Effector memory CD4-positive, alpha-beta T cell (primary cell): ENCODE results near the gene ASIC2.
"Not testable (repeated sequence)": the region's sequence is repeated elsewhere in the genome, so short reads cannot be mapped to it uniquely, and the experiment has no call there.

Experiments
- DNase-seq, 3 donors: peaks; one replicate each; pipeline ENCODE4 v3.0.0-alpha.2; 2020
- H3K27ac ChIP-seq: 2 replicates; pipeline ENCODE4 v1.7.0; 2013; ENCODE audit warnings: mild to moderate bottlenecking, low read length, moderate library complexity; ENCODE audit not compliant: insufficient read depth, poor library complexity, severe bottlenecking
- H3K27me3 ChIP-seq: replicated peaks from 2 replicates; pipeline ENCODE4 v1.7.0; 2013; ENCODE audit warnings: mild to moderate bottlenecking, low read length; ENCODE audit not compliant: insufficient read depth, control insufficient read depth, poor library complexity, severe bottlenecking
- H3K36me3 ChIP-seq: 2 replicates; pipeline ENCODE4 v1.7.0; 2013; ENCODE audit warnings: mild to moderate bottlenecking, low read length, moderate library complexity; ENCODE audit not compliant: control insufficient read depth, insufficient read depth
- H3K4me1 ChIP-seq: 2 replicates; pipeline ENCODE4 v1.7.0; 2013; ENCODE audit warnings: low read length, mild to moderate bottlenecking; ENCODE audit not compliant: control insufficient read depth, insufficient read depth, poor library complexity, severe bottlenecking
- H3K4me3 ChIP-seq: 2 replicates; pipeline ENCODE4 v1.7.0; 2013; ENCODE audit warnings: low read length, low read depth, mild to moderate bottlenecking; ENCODE audit not compliant: insufficient read depth, poor library complexity, severe bottlenecking
- H3K9me3 ChIP-seq: 2 replicates; pipeline ENCODE4 v1.7.0; 2013; ENCODE audit warnings: mild to moderate bottlenecking, low read length, moderate library complexity; ENCODE audit not compliant: control insufficient read depth

ASIC2 gene

DNA sequence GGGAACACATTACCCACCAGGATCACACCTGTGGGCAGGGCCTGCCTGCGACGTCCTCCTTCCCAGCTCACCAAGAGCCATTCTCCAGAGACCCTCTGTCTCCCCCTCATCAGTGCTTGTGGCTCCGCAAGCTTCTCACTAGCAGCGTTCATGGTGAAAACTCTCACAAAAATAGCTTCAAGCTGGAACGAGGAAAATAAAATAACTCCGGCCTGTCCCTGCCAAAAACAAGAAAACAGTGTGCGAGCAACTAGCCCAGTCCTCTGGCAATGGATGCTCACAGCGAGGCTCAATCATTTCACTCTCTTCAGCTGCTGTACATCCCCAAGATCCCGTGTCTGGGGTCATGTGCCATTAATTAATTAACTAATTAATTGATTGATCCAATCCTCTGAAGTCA lies 283.5 kb downstream of the ASIC2 start:
- Histone ChIP-seq H3K27ac (no peak overlapping the region), H3K36me3 (no peaks in the 10 kb centered on the region), H3K9me3 (no peaks in the 10 kb centered on the region), H3K4me1 (no peaks in the 10 kb centered on the region), H3K27me3 (no peaks in the 10 kb centered on the region), H3K4me3 (no peak overlapping the region)
- no peak for DNase-seq

DNA sequence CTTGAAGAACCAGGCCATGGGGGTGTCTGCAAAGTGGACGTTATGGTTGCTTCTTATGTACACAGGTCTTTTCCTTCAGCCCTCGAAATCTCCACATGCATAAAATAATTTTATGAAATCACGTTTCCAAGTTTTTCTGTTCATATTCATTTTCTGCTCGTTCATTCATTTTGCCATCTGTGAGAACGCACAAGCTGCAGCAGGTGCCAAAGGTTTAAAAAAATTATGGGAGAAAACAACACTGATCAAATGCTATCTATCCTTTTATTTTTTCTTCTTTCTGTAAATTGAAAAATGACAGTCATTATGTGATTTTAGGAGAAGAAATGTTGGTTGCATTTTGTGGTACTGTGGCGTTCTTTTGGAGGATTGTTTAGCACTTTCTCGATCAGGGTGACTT lies 285.9 kb downstream of the ASIC2 start:
- H3K36me3 ChIP-seq = no peaks in the 10 kb centered on the region
- no peaks in the 10 kb centered on the region for H3K4me1 ChIP-seq
- no peaks in the 10 kb centered on the region for H3K27me3 ChIP-seq
- no peak for DNase-seq
- H3K27ac ChIP-seq = no peak overlapping the region
- no peaks in the 10 kb centered on the region for H3K9me3 ChIP-seq
- H3K4me3 ChIP-seq = no peak overlapping the region

DNA sequence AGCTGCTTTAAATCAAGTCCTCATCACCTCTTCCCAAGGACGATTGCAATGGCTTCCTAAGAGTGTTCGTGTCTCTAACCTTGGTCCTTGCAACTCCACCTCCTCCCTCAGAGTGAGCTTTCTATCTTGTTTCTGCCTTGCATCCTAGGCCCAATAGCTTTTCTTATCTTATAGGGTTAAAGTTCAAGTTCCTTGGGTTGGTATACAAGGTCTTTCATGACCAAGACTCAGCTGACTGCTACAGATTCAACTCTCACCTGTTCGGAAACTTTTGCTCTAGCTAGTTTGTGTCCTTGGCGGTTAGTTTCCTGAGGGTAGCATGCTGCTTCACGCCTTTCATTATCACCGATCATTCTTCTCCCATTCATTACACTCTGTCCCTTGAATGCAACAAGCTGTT lies 290.8 kb downstream of the ASIC2 start:
- no peaks in the 10 kb centered on the region for H3K9me3 ChIP-seq
- no peaks in the 10 kb centered on the region for H3K36me3 ChIP-seq
- H3K27me3 ChIP-seq = no peaks in the 10 kb centered on the region

DNA sequence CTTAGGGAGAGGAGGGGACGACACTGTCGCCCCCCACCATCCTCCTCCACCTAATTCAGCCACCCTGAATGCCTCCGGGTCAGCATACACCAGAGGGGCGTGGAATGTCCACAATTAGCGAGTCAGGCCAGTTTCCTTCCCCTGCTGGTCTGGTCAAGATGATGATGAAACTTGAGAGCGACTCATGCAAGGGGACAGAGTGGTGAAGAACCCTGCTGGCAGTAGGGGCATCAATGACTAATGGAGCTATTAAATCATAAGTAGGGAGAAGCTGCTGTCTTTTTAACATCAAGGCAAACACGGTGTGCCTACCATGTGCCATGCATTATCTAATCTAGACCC lies 294.2 kb downstream of the ASIC2 start:
- no peaks in the 10 kb centered on the region for H3K9me3 ChIP-seq
- DNase-seq = no peak
- H3K27me3 ChIP-seq = no peaks in the 10 kb centered on the region
- no peaks in the 10 kb centered on the region for H3K36me3 ChIP-seq
- H3K27ac ChIP-seq = no peak overlapping the region
- H3K4me3 ChIP-seq = no peak overlapping the region
- H3K4me1 ChIP-seq = no peaks in the 10 kb centered on the region

More for the DNA sequence above, 290.8 kb downstream of the ASIC2 start:
- H3K4me1 ChIP-seq = no peaks in the 10 kb centered on the region
- DNase-seq = no peak
- H3K27ac ChIP-seq = no peak overlapping the region
- no peak overlapping the region for H3K4me3 ChIP-seq

DNA sequence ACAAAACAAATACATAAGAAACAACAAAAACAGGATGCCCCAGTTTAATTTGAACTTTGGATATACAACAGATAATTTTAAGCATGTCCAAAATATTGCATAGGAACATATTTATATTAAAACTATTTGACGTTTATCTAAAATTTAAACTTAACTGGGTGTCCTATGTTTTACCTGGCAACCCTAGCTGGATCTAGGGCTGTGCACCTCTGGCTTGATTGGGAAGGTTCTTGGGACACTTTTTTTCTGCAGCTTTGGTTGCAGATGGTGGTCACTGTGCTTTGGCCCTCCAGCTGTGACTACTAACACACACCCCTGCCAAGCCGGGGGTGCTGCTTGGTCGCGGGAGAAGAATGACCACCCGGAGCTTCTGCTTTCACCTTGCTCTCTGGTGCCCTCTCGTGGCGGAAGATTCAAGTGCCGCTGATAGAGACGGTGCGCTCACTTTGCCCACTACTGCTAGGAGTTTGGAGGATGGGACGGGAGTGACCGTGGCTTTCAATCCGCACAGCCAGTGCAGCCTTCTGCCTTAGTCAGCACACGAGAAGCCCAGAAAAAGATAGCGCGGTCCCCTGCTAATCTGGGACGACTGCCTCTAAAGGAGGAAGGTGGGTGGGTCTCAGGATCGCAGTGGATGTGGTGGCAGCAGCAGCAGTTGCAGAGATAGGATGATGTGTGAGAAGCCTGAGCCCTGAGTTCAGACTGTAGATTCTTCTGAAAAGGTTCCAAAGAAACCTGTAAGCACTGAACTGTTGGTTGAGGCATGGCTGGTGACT lies 294.8 kb downstream of the ASIC2 start:
- Histone ChIP-seq H3K9me3 (no peaks in the 10 kb centered on the region), H3K4me3 (no peak overlapping the region), H3K27me3 (no peaks in the 10 kb centered on the region), H3K36me3 (no peaks in the 10 kb centered on the region), H3K27ac (no peak overlapping the region), H3K4me1 (no peaks in the 10 kb centered on the region)
- DNase-seq = peak; percentile 12 to 47 (median 22)

DNA sequence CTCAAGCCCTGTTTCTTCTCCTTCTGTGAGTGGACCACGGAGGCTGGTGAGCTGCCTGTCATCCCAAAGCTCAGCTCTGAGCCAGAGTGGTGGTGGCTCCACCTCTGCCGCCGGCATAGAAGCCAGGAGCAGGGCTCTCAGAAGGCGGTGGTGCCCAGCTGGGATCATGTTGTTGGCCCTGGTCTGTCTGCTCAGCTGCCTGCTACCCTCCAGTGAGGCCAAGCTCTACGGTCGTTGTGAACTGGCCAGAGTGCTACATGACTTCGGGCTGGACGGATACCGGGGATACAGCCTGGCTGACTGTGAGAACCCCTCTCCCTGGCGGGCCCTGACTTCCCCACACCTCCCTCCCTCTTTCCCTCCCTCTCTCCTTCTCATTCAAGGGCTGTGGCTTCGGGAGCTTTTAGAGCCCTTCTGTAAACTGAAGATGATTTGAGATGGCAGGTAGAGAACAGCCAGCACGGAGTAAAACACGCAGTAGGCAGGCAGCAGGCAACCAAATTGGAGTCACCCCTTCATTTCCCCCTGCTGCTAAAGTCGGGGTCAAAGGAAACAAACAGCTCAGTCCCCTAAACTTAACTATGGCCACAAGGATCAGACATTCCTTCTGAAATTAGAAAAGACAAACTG lies 297.6 kb downstream of the ASIC2 start:
- H3K27me3 ChIP-seq = no peaks in the 10 kb centered on the region
- DNase-seq = no peak
- H3K4me3 ChIP-seq = no peak overlapping the region
- no peak overlapping the region for H3K27ac ChIP-seq
- H3K4me1 ChIP-seq = no peaks in the 10 kb centered on the region
- H3K36me3 ChIP-seq = no peaks in the 10 kb centered on the region
- H3K9me3 ChIP-seq = no peaks in the 10 kb centered on the region

DNA sequence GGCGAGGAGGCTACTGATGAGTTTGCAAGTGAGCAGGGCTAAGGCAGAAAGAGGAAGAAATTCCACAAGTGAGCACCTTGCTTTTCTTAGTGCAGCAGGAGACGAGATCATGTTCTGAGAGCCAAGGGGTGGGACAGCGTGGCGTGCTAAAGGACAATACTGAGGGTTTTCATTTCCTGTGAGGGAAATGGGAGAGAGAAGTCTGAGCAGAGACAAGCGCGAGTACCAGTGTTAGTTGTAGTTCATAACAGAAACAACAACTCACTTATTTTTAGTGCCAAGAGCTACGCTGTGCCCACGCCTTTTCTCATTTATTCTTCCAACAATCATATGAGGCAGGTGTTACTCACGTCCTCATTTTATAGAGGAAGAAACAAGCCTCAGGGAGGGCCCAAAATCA lies 299.1 kb downstream of the ASIC2 start:
- Histone ChIP-seq H3K9me3 (no peaks in the 10 kb centered on the region), H3K4me3 (no peak overlapping the region), H3K27me3 (no peaks in the 10 kb centered on the region)

DNA sequence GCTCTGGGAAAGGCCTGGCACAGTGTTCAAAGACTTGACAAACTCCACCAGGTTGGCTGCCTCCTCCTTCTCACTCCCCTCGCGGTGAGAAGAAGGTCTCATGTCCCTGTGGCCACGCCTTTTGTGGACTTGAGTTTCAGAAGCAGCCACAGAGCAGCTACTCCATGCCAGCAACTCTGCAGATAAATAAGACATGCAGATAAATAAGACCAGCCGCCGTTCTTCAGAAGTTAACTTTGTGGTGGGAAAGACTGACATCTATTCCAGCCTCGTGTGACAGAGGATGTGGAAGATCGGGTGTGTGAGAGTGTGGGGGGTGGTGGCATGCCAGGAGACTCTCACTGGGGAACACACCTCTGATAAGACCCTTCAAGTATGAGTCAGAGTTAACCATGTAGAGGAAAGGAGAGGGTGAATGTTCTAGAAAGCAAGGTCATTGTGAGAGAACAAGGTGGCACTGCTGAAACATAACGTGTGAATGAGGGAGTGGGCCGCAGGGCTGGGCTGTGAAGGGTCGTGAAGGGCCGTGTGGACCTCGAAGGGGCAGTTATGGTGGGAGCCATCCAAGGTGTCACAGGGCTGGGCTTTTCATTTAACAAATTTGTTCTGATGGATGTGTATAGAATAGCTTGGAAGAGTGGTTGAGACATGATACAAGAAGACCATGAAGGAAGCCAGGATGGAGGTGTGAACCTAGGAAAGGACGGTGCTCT lies 300.6 kb downstream of the ASIC2 start:
- Histone ChIP-seq H3K4me1 (no peaks in the 10 kb centered on the region), H3K36me3 (no peaks in the 10 kb centered on the region), H3K27me3 (no peaks in the 10 kb centered on the region), H3K4me3 (no peak overlapping the region), H3K9me3 (no peaks in the 10 kb centered on the region), H3K27ac (no peak overlapping the region)
- no peak for DNase-seq

More for the DNA sequence above, 299.1 kb downstream of the ASIC2 start:
- DNase-seq = no peak
- Histone ChIP-seq H3K36me3 (no peaks in the 10 kb centered on the region), H3K27ac (no peak overlapping the region), H3K4me1 (no peaks in the 10 kb centered on the region)

DNA sequence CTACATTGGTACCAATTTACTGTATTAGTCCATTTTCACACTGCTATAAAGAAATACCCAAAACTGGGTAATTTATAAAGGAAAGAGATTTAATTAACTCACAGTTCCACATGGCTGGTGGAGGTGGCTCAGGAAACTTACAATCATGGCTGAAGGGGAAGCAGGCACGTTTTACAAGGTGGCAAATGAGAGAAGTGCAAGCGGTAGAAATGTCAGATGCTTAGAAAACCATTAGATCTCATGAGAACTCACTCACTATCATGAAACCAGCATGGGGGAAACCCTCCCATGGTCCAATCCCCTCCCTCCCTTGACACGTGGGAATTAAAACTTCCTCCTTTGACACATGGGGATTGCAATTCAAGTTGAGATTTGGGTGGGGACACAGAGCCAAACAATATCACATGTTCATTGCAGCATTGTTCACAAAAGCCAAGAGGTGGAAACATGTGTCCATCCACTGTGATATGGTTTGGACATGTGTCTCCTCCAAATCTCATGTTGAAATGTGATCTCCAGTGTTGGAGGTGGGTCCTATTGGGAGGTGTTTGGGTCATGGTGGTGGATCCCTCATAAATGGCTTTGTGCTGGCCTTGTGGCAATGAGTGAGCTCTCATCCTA lies 304.5 kb downstream of the ASIC2 start:
- no peak for DNase-seq
- Histone ChIP-seq H3K36me3 (no peaks in the 10 kb centered on the region), H3K27me3 (no peaks in the 10 kb centered on the region), H3K9me3 (no peaks in the 10 kb centered on the region), H3K4me1 (no peaks in the 10 kb centered on the region), H3K4me3 (no peak overlapping the region), H3K27ac (no peak overlapping the region)

DNA sequence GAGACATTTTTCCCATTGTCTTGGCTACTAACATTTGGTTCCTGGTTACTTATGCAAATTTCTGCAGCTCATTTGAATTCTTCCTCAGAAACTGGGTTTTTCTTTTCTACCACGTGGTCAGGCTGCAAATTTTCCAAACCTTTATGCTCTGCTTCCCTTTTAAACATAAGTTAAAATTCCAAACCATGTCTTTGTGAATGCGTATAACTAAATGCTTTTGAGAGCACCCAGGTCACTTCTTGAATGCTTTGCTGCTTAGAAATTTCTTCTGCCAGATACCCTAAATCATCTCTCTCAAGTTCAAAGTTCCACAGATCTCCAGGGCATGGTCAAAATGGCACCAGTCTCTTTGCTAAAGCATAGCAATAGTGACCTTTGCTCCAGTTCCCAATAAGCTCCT lies 305.2 kb downstream of the ASIC2 start:
- H3K27me3 ChIP-seq, DNase-seq, H3K4me3 ChIP-seq, H3K36me3 ChIP-seq, H3K4me1 ChIP-seq, H3K9me3 ChIP-seq, H3K27ac ChIP-seq: not testable (repeated sequence)
